NCI-H2171 treated with DMSO at 0.1 percent for 48 hours (cell line): ENCODE results near the gene MFSD8.
A peak's percentile ranks its signal among the peaks of the same experiment; 100 is the strongest.
"Not testable (repeated sequence)": the region's sequence is repeated elsewhere in the genome, so short reads cannot be mapped to it uniquely, and the experiment has no call there.

ENCODE experiments used
- DNase-seq: peaks from one replicate; lab custom pipeline; 2025; lab: John Stamatoyannopoulos, UW

MFSD8 gene

GRCh38 chr4:127965062-127965802 lies at the start of gene MFSD8, which contains the start of gene ABHD18:
Gene MFSD8, minus strand, starts transcription at chr4:127965173. Its CDS starts 40 bp downstream, at chr4:127965133.
Gene ABHD18, plus strand, starts transcription at chr4:127965406. Its CDS starts 17,550 bp downstream, at chr4:127982956.
- peak; percentile 92 for DNase-seq

GRCh38 chr4:128009428-128009827 lies 44.5 kb upstream of the MFSD8 start:
- no peak for DNase-seq

- DNase-seq: no peak
Observed at GRCh38 chr4:128006592-128006991, 41.6 kb upstream of the MFSD8 start.

- peak; percentile 0 for DNase-seq
Observed at GRCh38 chr4:127997534-127998388, 32.8 kb upstream of the MFSD8 start.

GRCh38 chr4:127996521-127996920 lies 31.5 kb upstream of the MFSD8 start:
- not testable (repeated sequence) for DNase-seq

GRCh38 chr4:127995776-127996175 lies 30.8 kb upstream of the MFSD8 start:
- DNase-seq: no peak

GRCh38 chr4:127993151-127993550 lies 28.2 kb upstream of the MFSD8 start:
- no peak for DNase-seq

- DNase-seq: no peak
Observed at GRCh38 chr4:127988638-127989037, 23.7 kb upstream of the MFSD8 start.

GRCh38 chr4:127985989-127986388 lies 21.0 kb upstream of the MFSD8 start:
- DNase-seq: no peak

GRCh38 chr4:127982445-127982844 lies 17.5 kb upstream of the MFSD8 start:
- DNase-seq: no peak

- DNase-seq: no peak
Observed at GRCh38 chr4:127978930-127979329, 14.0 kb upstream of the MFSD8 start.

GRCh38 chr4:127975121-127975770 lies 10.3 kb upstream of the MFSD8 start:
- no peak for DNase-seq

- not testable (repeated sequence) for DNase-seq
Observed at GRCh38 chr4:127970925-127971324, 6.0 kb upstream of the MFSD8 start.

GRCh38 chr4:127968586-127968985 lies 3.6 kb upstream of the MFSD8 start:
- no peak for DNase-seq

GRCh38 chr4:127967141-127967775 lies 2.3 kb upstream of the MFSD8 start:
- DNase-seq: peak; percentile 5

GRCh38 chr4:127965803-127966175 lies 816 bp upstream of the MFSD8 start:
- peak; percentile 70 for DNase-seq

- not testable (repeated sequence) for DNase-seq
Observed at GRCh38 chr4:127964426-127965061, 429 bp downstream of the MFSD8 start.

- not testable (repeated sequence) for DNase-seq
Observed at GRCh38 chr4:127963633-127964398, 1.2 kb downstream of the MFSD8 start.

- no peak for DNase-seq
Observed at GRCh38 chr4:127959794-127960193, 5.2 kb downstream of the MFSD8 start.

- no peak for DNase-seq
Observed at GRCh38 chr4:127957105-127957504, 7.9 kb downstream of the MFSD8 start.

GRCh38 chr4:127936974-127937373 lies 28.0 kb downstream of the MFSD8 start:
- DNase-seq: no peak
